Upper lobe of left lung (tissue), 4 donors: ENCODE results near the gene STAT4.

Experiments
- EP300 ChIP-seq, 4 donors: sonication (generic); formaldehyde crosslinking; IDR thresholded peaks; one replicate each; pipeline ENCODE4 v1.5.1; 2017; ENCODE audit warnings: antibody characterized with exemption in 4 of 4, control low read depth in 2 of 4
- POLR2AphosphoS5 ChIP-seq, 2 donors: sonication (generic); formaldehyde crosslinking; IDR thresholded peaks; one replicate each; pipeline ENCODE4 v1.5.1; 2017; ENCODE audit warnings: antibody characterized with exemption in 2 of 2
- TF ChIP-seq, protein P1 (sequence below), 6 experiments: fragments of 450-650 bp in 4 of 6; fragments of 200-600 bp in 2 of 6; sonication (generic) in 2 of 6; IDR thresholded peaks; one replicate each; pipeline ENCODE4 v1.5.1; 2016 to 2019; ENCODE audit warnings: antibody characterized with exemption in 6 of 6

DNA sequence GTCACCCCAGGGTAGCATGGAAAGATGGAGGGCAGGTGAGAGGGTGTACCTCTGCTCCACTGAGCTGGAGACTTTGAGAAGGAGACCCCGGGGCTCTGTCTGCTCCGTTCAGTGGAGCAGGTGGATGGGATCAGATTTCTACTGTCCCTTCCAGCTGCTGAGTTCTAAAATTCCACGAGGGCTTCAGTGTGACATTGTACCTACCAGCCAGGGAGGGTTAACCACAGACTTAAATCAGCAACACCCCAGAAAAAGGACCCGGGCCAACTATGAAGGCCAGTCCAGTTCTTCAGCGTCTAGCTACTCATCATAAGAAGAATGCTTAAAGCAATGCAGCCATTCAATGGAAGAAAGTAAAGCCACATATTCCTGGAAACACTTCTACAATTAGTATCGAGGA, 160.7 kb downstream of the STAT4 start:
- no peak for TF ChIP-seq POLR2AphosphoS5 (IDR thresholded peaks at IDR 0.05)
- TF ChIP-seq, protein P1, sequence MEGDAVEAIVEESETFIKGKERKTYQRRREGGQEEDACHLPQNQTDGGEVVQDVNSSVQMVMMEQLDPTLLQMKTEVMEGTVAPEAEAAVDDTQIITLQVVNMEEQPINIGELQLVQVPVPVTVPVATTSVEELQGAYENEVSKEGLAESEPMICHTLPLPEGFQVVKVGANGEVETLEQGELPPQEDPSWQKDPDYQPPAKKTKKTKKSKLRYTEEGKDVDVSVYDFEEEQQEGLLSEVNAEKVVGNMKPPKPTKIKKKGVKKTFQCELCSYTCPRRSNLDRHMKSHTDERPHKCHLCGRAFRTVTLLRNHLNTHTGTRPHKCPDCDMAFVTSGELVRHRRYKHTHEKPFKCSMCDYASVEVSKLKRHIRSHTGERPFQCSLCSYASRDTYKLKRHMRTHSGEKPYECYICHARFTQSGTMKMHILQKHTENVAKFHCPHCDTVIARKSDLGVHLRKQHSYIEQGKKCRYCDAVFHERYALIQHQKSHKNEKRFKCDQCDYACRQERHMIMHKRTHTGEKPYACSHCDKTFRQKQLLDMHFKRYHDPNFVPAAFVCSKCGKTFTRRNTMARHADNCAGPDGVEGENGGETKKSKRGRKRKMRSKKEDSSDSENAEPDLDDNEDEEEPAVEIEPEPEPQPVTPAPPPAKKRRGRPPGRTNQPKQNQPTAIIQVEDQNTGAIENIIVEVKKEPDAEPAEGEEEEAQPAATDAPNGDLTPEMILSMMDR (IDR thresholded peaks at IDR 0.05), result no peak
- no peak for TF ChIP-seq EP300 (IDR thresholded peaks at IDR 0.05)
